K562 (cell line): ENCODE measurements around the gene IL4I1. TPM values are rescaled to one million over a fixed set of nuclear protein-coding genes. Genes with fewer than 3 reads are reported as not detected.

Experiments used
- ATF3 ChIP-seq, 2 experiments: fragments of 450-650 bp in 1 of 2; sonication (generic) in 1 of 2; formaldehyde crosslinking in 1 of 2; IDR thresholded peaks in 1 of 2; conservative IDR thresholded peaks in 1 of 2; 2 replicates each; pipeline versions ENCODE4 v1.6.1 to v1.8.1; 2016 to 2023; ENCODE audit warnings: mild to moderate bottlenecking in 2 of 2, moderate library complexity in 2 of 2, inconsistent platforms in 1 of 2, missing genetic modification reagents in 1 of 2
- ATF7 ChIP-seq: fragments of 450-650 bp; IDR thresholded peaks from 2 replicates; pipeline ENCODE4 v1.7.1; 2014; ENCODE audit warnings: mild to moderate bottlenecking, moderate library complexity
- BCOR ChIP-seq: fragments of 450-650 bp; IDR thresholded peaks from 2 replicates; pipeline ENCODE4 v1.6.1; 2016
- CHD4 ChIP-seq: fragments of 200-600 bp; sonication (generic); IDR thresholded peaks from 3 replicates; pipeline ENCODE4 v1.6.1; 2012; ENCODE audit warnings: low read depth, mild to moderate bottlenecking, mixed read lengths, low read length, inconsistent platforms; ENCODE audit not compliant: insufficient read depth, insufficient replicate concordance, poor library complexity, severe bottlenecking
- ETV1 ChIP-seq: fragments of 450-650 bp; conservative IDR thresholded peaks from 2 replicates; pipeline ENCODE4 v1.6.1; 2016; ENCODE audit warnings: missing genetic modification characterization, control low read depth, low read depth, missing compliant biosample characterization
- FOXK2 ChIP-seq, 2 experiments: fragments of 450-650 bp; IDR thresholded peaks in 1 of 2; conservative IDR thresholded peaks in 1 of 2; 2 replicates each; pipeline ENCODE4 v1.6.1; 2016; ENCODE audit warnings: low read depth in 2 of 2, mild to moderate bottlenecking in 1 of 2
- GTF2F1 ChIP-seq: IDR thresholded peaks from 2 replicates; pipeline ENCODE4 v1.6.1; 2011; ENCODE audit warnings: low read depth, low read length, improper control_type of control experiment
- HDAC2 ChIP-seq: fragments of 450-650 bp; IDR thresholded peaks from 2 replicates; pipeline ENCODE4 v1.6.1; 2016; ENCODE audit warnings: mild to moderate bottlenecking
- HLTF ChIP-seq: fragments of 450-650 bp; IDR thresholded peaks from 2 replicates; pipeline ENCODE4 v1.6.1; 2016
- HNRNPK ChIP-seq: fragments of 200-400 bp; formaldehyde crosslinking; IDR thresholded peaks from one replicate; pipeline ENCODE4 v1.6.1; 2018; ENCODE audit warnings: mild to moderate bottlenecking, low read depth, low read length; ENCODE audit not compliant: poor library complexity, severe bottlenecking
- HOXB6 ChIP-seq: fragments of 250-450 bp; sonication (Bioruptor Pico); IDR thresholded peaks from 2 replicates; pipeline ENCODE4 v1.5.1; 2022; ENCODE audit warnings: mild to moderate bottlenecking, borderline replicate concordance
- IFI16 ChIP-seq: fragments of 250-450 bp; sonication (Bioruptor Pico); IDR thresholded peaks from 2 replicates; pipeline ENCODE4 v2.1.2; 2022; ENCODE audit warnings: mild to moderate bottlenecking, inconsistent platforms
- IRF2 ChIP-seq: sonication (generic); formaldehyde crosslinking; IDR thresholded peaks from 2 replicates; pipeline ENCODE4 v1.8.1; 2022; ENCODE audit warnings: mild to moderate bottlenecking, missing genetic modification reagents
- KLF10 ChIP-seq: fragments of 250-450 bp; sonication (Bioruptor Pico); IDR thresholded peaks from 2 replicates; pipeline ENCODE4 v1.6.1; 2021; ENCODE audit warnings: matching md5 sums
- MAFK ChIP-seq: IDR thresholded peaks from 2 replicates; pipeline ENCODE4 v1.6.1; 2011; ENCODE audit warnings: low read length, improper control_type of control experiment
- MEF2A ChIP-seq: IDR thresholded peaks from 2 replicates; pipeline ENCODE4 v1.6.1; 2011; ENCODE audit warnings: low read depth, mild to moderate bottlenecking, low read length, moderate library complexity; ENCODE audit not compliant: control insufficient read depth
- OTX1 ChIP-seq: fragments of 450-650 bp; formaldehyde crosslinking; IDR thresholded peaks from 2 replicates; pipeline ENCODE4 v1.4.0; 2022; ENCODE audit warnings: mild to moderate bottlenecking
- POLR2B ChIP-seq: fragments of 450-650 bp; IDR thresholded peaks from 2 replicates; pipeline ENCODE4 v1.6.1; 2018; ENCODE audit warnings: low read depth; ENCODE audit not compliant: partially characterized antibody
- RAD51 ChIP-seq: fragments of 450-650 bp; IDR thresholded peaks from 2 replicates; pipeline ENCODE4 v1.7.1; 2016; ENCODE audit warnings: low read depth, mild to moderate bottlenecking, borderline replicate concordance
- TBL1XR1 ChIP-seq, 2 experiments: IDR thresholded peaks; 2 replicates each; pipeline ENCODE4 v1.6.1; 2012; ENCODE audit warnings: improper control_type of control experiment in 2 of 2, low read length in 2 of 2, mild to moderate bottlenecking in 1 of 2
- TEAD2 ChIP-seq: fragments of 450-650 bp; IDR thresholded peaks from 2 replicates; pipeline ENCODE4 v1.6.1; 2016; ENCODE audit warnings: missing genetic modification characterization, control low read depth, missing compliant biosample characterization
- TRIM28 ChIP-seq: fragments of 450-650 bp; IDR thresholded peaks from 2 replicates; pipeline ENCODE4 v1.6.1; 2017
- ZNF165 ChIP-seq: fragments of 250-450 bp; sonication (Bioruptor Pico); IDR thresholded peaks from 2 replicates; pipeline ENCODE4 v1.4.0; 2020; ENCODE audit warnings: borderline replicate concordance
- ZNF75A ChIP-seq: fragments of 450-650 bp; formaldehyde crosslinking; IDR thresholded peaks from 2 replicates; pipeline ENCODE4 v1.4.0; 2020; ENCODE audit warnings: mild to moderate bottlenecking
- polyA plus RNA-seq, 8 experiments: library from polyadenylated mRNA; depleted of rRNA in 4 of 8; stranded (reverse) in 5 of 8; unstranded in 3 of 8; fragments of >200 nt; fragmentation: Nextera tagmentation in 2 of 8; fragmentation: Illumina TruSeq in 1 of 8; extraction: Ambion mirVana in 2 of 8; extraction: Trizol in 1 of 8; gene quantifications; 2 replicates each; pipeline versions ENCODE4 v1.2.1 to v1.2.3, GENCODE V29; 2011 to 2014; ENCODE audit warnings: inconsistent platforms in 1 of 8, missing spikeins in 1 of 8
- total RNA-seq, 7 experiments: library from RNA; depleted of rRNA in 6 of 7; stranded (reverse); fragments of >200 nt in 6 of 7; fragmentation: Illumina TruSeq in 2 of 7; extraction: Trizol in 2 of 7; gene quantifications; 2 replicates each; pipeline versions ENCODE4 v1.2.1 to v1.2.3, GENCODE V29; 2011 to 2021; ENCODE audit warnings: low replicate concordance in 1 of 7
- TF ChIP-seq, protein P1 (sequence below): fragments of 450-650 bp; IDR thresholded peaks from 2 replicates; pipeline ENCODE4 v1.6.1; 2016; ENCODE audit warnings: low read depth, mild to moderate bottlenecking, moderate library complexity
- TF ChIP-seq, protein P2 (sequence below), 3 experiments: fragments of 200-800 bp in 1 of 3; sonication (Bioruptor generic) in 1 of 3; sonication (generic) in 1 of 3; formaldehyde crosslinking in 1 of 3; IDR thresholded peaks; 2 replicates each; pipeline versions ENCODE4 v1.6.1 to v1.8.0; 2016 to 2022; ENCODE audit warnings: mild to moderate bottlenecking in 2 of 3, missing compliant biosample characterization in 2 of 3, missing genetic modification characterization in 2 of 3, missing genetic modification reagents in 1 of 3

IL4I1 gene
- total and polyA plus RNA-seq, 9 of the 15 experiments (the other 6 are each of a cell fraction or from before 2014, with no cell fraction given) = 0.06 to 0.95 (median 0.43) TPM; not detected in 2

- TF ChIP-seq ZNF75A (CRISPR knock-in tag) = no peak
- TF ChIP-seq KLF10 = no peak
- peak; percentile 78 for TF ChIP-seq HDAC2
- no peak for TF ChIP-seq IFI16 (CRISPR knock-in tag)
- TF ChIP-seq, protein P1, sequence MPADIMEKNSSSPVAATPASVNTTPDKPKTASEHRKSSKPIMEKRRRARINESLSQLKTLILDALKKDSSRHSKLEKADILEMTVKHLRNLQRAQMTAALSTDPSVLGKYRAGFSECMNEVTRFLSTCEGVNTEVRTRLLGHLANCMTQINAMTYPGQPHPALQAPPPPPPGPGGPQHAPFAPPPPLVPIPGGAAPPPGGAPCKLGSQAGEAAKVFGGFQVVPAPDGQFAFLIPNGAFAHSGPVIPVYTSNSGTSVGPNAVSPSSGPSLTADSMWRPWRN = peak; percentile 58; the same call in 1 of the 2 replicates
- no peak for TF ChIP-seq ETV1 (tag)
- TF ChIP-seq MEF2A = no peak
- TF ChIP-seq GTF2F1 = no peak
- peak; percentile 86; the same call in 1 of the 2 replicates for TF ChIP-seq HLTF
- peak in 1 of 2 experiments; percentile 98; a peak in 2 of 4 replicates for TF ChIP-seq FOXK2 (conservative IDR thresholded peaks at IDR 0.05 in 1 of 2, IDR thresholded peaks at IDR 0.05 in 1 of 2; ENCODE audit: low read depth in 2 of 2)
- TF ChIP-seq TEAD2 (tag) = no peak
- TF ChIP-seq, protein P2, sequence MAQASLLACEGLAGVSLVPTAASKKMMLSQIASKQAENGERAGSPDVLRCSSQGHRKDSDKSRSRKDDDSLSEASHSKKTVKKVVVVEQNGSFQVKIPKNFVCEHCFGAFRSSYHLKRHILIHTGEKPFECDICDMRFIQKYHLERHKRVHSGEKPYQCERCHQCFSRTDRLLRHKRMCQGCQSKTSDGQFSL (CRISPR knock-in tag; IDR thresholded peaks at IDR 0.05) = peak; percentile 76
- TF ChIP-seq, protein P2 (tag; IDR thresholded peaks at IDR 0.05) = no peak
- 0 out of 2 replicates have a peak, but pooled peaks have one; percentile 32 for TF ChIP-seq OTX1
- TF ChIP-seq ATF3 (IDR thresholded peaks at IDR 0.05) = no peak; the same call in none of the 2 replicates
- TF ChIP-seq ATF3 (CRISPR knock-in tag; conservative IDR thresholded peaks at IDR 0.05) = 0 out of 2 replicates have a peak, but pooled peaks have one; percentile 40
- TF ChIP-seq IRF2 = 0 out of 2 replicates have a peak, but pooled peaks have one; percentile 51
- TF ChIP-seq ATF7 = peak; percentile 99
- TF ChIP-seq HOXB6 (CRISPR knock-in tag) = no peak
- peak; percentile 46; the same call in 1 of the 2 replicates for TF ChIP-seq TRIM28
- TF ChIP-seq ZNF165 (CRISPR knock-in tag) = no peak
- 0 out of 2 replicates have a peak, but pooled peaks have one; percentile 2 for TF ChIP-seq MAFK
- peak; percentile 59 for TF ChIP-seq POLR2B
- TF ChIP-seq TBL1XR1 (IDR thresholded peaks at IDR 0.05; ENCODE audit: low read length in 2 of 2) = peak in 1 of 2 experiments; percentile 37; a peak in 1 of 4 replicates
- TF ChIP-seq BCOR = 0 out of 2 replicates have a peak, but pooled peaks have one; percentile 10
- TF ChIP-seq HNRNPK = no peak
- TF ChIP-seq CHD4 = no peak
- no peak for TF ChIP-seq RAD51
These were observed 46.0 kb downstream of the IL4I1 start, which contains the start of gene PTOV1 (continued) for GRCh38 chr19:49850487-49851342.
